GM23338 (cell line): ENCODE results near the gene LFNG. TPM values are rescaled to one million over a fixed set of nuclear protein-coding genes. Genes with fewer than 3 reads are reported as not detected.
"Not testable (repeated sequence)": the region's sequence is repeated elsewhere in the genome, so short reads cannot be mapped to it uniquely, and the experiment has no call there.

Source experiments
- ATAC-seq: fragments of 200-7000 bp; cut with Tn5 transposase; 3 replicates; pipeline ENCODE4 v1.9.1; 2020
- DNase-seq: peaks from one replicate; pipeline ENCODE4 v3.0.0-alpha.2; 2015; ENCODE audit warnings: low spot score
- H2AFZ ChIP-seq: fragments of 200-600 bp; sonication (generic); 2 replicates; pipeline ENCODE4 v1.8.0; 2016; ENCODE audit warnings: antibody characterized with exemption, mild to moderate bottlenecking, moderate library complexity
- H3F3A ChIP-seq: fragments of 200-600 bp; sonication (generic); replicated peaks from 2 replicates; pipeline ENCODE4 v1.8.0; 2017; ENCODE audit warnings: antibody characterized with exemption, mixed run types, low read depth
- H3K27ac ChIP-seq: fragments of 200-600 bp; sonication (generic); 2 replicates; pipeline ENCODE4 v1.6.1; 2016; ENCODE audit warnings: low read depth
- H3K27me3 ChIP-seq: fragments of 200-600 bp; sonication (generic); 2 replicates; pipeline ENCODE4 v1.8.0; 2016; ENCODE audit warnings: mild to moderate bottlenecking, mixed run types, moderate library complexity; ENCODE audit not compliant: insufficient read depth
- H3K36me3 ChIP-seq: fragments of 200-600 bp; sonication (generic); 2 replicates; pipeline ENCODE4 v1.8.0; 2016; ENCODE audit warnings: mild to moderate bottlenecking; ENCODE audit not compliant: insufficient read depth
- H3K4me1 ChIP-seq: fragments of 200-600 bp; sonication (generic); 2 replicates; pipeline ENCODE4 v1.8.0; 2016; ENCODE audit warnings: mild to moderate bottlenecking, moderate library complexity; ENCODE audit not compliant: insufficient read depth
- H3K4me2 ChIP-seq: fragments of 200-600 bp; sonication (generic); 2 replicates; pipeline ENCODE4 v1.7.1; 2017; ENCODE audit warnings: mixed run types
- H3K4me3 ChIP-seq: fragments of 200-600 bp; sonication (generic); 2 replicates; pipeline ENCODE4 v1.6.1; 2016; ENCODE audit warnings: mixed run types
- H3K79me2 ChIP-seq: fragments of 200-600 bp; sonication (generic); replicated peaks from 2 replicates; pipeline ENCODE4 v1.8.0; 2017; ENCODE audit warnings: mild to moderate bottlenecking; ENCODE audit not compliant: insufficient read depth
- H3K9me2 ChIP-seq: fragments of 200-600 bp; sonication (generic); 2 replicates; pipeline ENCODE4 v1.8.0; 2017; ENCODE audit not compliant: insufficient read depth
- H4K20me1 ChIP-seq: fragments of 200-600 bp; sonication (generic); replicated peaks from 2 replicates; pipeline ENCODE4 v1.8.0; 2017; ENCODE audit warnings: mild to moderate bottlenecking; ENCODE audit not compliant: insufficient read depth
- H3K27ac Mint-ChIP-seq: 2 replicates; pipeline ENCODE4 v1.8.0; 2020; ENCODE audit warnings: inconsistent platforms, mild to moderate bottlenecking, moderate library complexity, mixed read lengths
- H3K27me3 Mint-ChIP-seq: 3 replicates; pipeline ENCODE4 v1.8.0; 2022; ENCODE audit warnings: low read depth, mild to moderate bottlenecking, moderate library complexity, mixed read lengths, inconsistent platforms; ENCODE audit not compliant: insufficient read depth, poor library complexity
- H3K36me3 Mint-ChIP-seq: 3 replicates; pipeline ENCODE4 v1.8.0; 2021; ENCODE audit warnings: low read depth, mild to moderate bottlenecking, inconsistent platforms, moderate library complexity, mixed read lengths
- H3K4me1 Mint-ChIP-seq: 3 replicates; pipeline ENCODE4 v1.8.0; 2020; ENCODE audit warnings: mild to moderate bottlenecking, inconsistent platforms, mixed read lengths
- H3K4me3 Mint-ChIP-seq: 3 replicates; pipeline ENCODE4 v1.8.0; 2021; ENCODE audit warnings: moderate library complexity, mild to moderate bottlenecking, inconsistent platforms, mixed read lengths
- H3K9me3 Mint-ChIP-seq: 3 replicates; pipeline ENCODE4 v1.8.0; 2020; ENCODE audit warnings: moderate library complexity, mild to moderate bottlenecking, inconsistent platforms, mixed read lengths
- POLR2AphosphoS5 ChIP-seq: IDR thresholded peaks from 2 replicates; pipeline ENCODE4 v1.6.1; 2016; ENCODE audit warnings: antibody characterized with exemption, low read depth
- polyA plus RNA-seq: library from polyadenylated mRNA; unstranded; fragments of >200 nt; fragmentation: Nextera tagmentation; extraction: Ambion mirVana; gene quantifications from 2 replicates; pipeline ENCODE4 v1.2.1, GENCODE V29; 2016
- total RNA-seq: library from RNA; depleted of rRNA; stranded (reverse); fragments of >200 nt; shearing (Covaris generic); gene quantifications from 2 replicates; pipeline ENCODE4 v1.2.3, GENCODE V29; 2014

The LFNG gene
- total and polyA plus RNA-seq, 2 experiments from 2014 or later = 1.7 to 35.4 TPM

GRCh38 chr7:2530994-2531795 lies 11.6 kb downstream of the LFNG start:
- H3K4me3 Mint-ChIP-seq, H3K27me3 ChIP-seq, H3K36me3 Mint-ChIP-seq, H3K79me2 ChIP-seq, H3K27me3 Mint-ChIP-seq, H3K36me3 ChIP-seq, H2AFZ ChIP-seq, H3K9me3 Mint-ChIP-seq, H3K4me2 ChIP-seq, H3K4me3 ChIP-seq, H3F3A ChIP-seq, H4K20me1 ChIP-seq, H3K9me2 ChIP-seq: not testable (repeated sequence)
- TF ChIP-seq POLR2AphosphoS5 = peak; percentile 35
- peaks cover 11% of the 10 kb centered on the region; the same call in 1 of the 2 replicates for H3K4me1 ChIP-seq
- Mint-ChIP-seq H3K27ac (0 out of 2 replicates have a peak overlapping the region, but pooled peaks have one; percentile 52), H3K4me1 (peaks cover 15% of the 10 kb centered on the region)
- DNase-seq (peak; percentile 16), ATAC-seq (peak; percentile 18)
- 0 out of 2 replicates have a peak overlapping the region, but pooled peaks have one; percentile 66 for H3K27ac ChIP-seq

- peaks cover 11% of the 10 kb centered on the region; the same call in 1 of the 2 replicates for H3K4me1 ChIP-seq
- H3K9me3 Mint-ChIP-seq, H3K4me2 ChIP-seq, H3K27me3 Mint-ChIP-seq, H3K4me3 Mint-ChIP-seq, H3K9me2 ChIP-seq, H4K20me1 ChIP-seq, H3K4me3 ChIP-seq, H3K36me3 Mint-ChIP-seq, H3K27ac Mint-ChIP-seq, H3K27me3 ChIP-seq, H3F3A ChIP-seq, H3K27ac ChIP-seq, H2AFZ ChIP-seq, H3K36me3 ChIP-seq, DNase-seq, H3K79me2 ChIP-seq: not testable (repeated sequence)
- H3K4me1 Mint-ChIP-seq = peaks cover 15% of the 10 kb centered on the region
- peak; percentile 14; the same call in 2 of the 3 replicates for ATAC-seq
Measured at GRCh38 chr7:2531796-2532110, 12.2 kb downstream of the LFNG start.

GRCh38 chr7:2532199-2532772 lies 12.7 kb downstream of the LFNG start:
- H3K36me3 ChIP-seq, H3K9me3 Mint-ChIP-seq, H3K27ac Mint-ChIP-seq, H3K4me3 Mint-ChIP-seq, DNase-seq, H2AFZ ChIP-seq, H4K20me1 ChIP-seq, H3K9me2 ChIP-seq, H3F3A ChIP-seq, H3K27ac ChIP-seq, H3K27me3 ChIP-seq, H3K79me2 ChIP-seq, H3K27me3 Mint-ChIP-seq, H3K4me2 ChIP-seq, H3K36me3 Mint-ChIP-seq, ATAC-seq, H3K4me3 ChIP-seq: not testable (repeated sequence)
- peaks cover 15% of the 10 kb centered on the region for H3K4me1 Mint-ChIP-seq
- H3K4me1 ChIP-seq = peaks cover 11% of the 10 kb centered on the region; the same call in 1 of the 2 replicates

GRCh38 chr7:2532816-2533215 lies 13.2 kb downstream of the LFNG start:
- not testable (repeated sequence) for H3K79me2 ChIP-seq, H3K27ac Mint-ChIP-seq, H3K27me3 Mint-ChIP-seq, H3K9me2 ChIP-seq, H3K36me3 Mint-ChIP-seq, H3F3A ChIP-seq, H3K4me3 ChIP-seq, H2AFZ ChIP-seq, H3K27ac ChIP-seq, H3K4me2 ChIP-seq, H3K9me3 Mint-ChIP-seq, H4K20me1 ChIP-seq, H3K36me3 ChIP-seq, DNase-seq, ATAC-seq, H3K4me3 Mint-ChIP-seq, H3K27me3 ChIP-seq
- H3K4me1 ChIP-seq = peaks cover 11% of the 10 kb centered on the region; the same call in 1 of the 2 replicates
- peaks cover 12% of the 10 kb centered on the region for H3K4me1 Mint-ChIP-seq

- H2AFZ ChIP-seq, DNase-seq, H3K27me3 Mint-ChIP-seq, H3K4me3 Mint-ChIP-seq, H3K9me3 Mint-ChIP-seq, H3K27ac ChIP-seq, H3K79me2 ChIP-seq, H3K4me2 ChIP-seq, H3K9me2 ChIP-seq, H3K27ac Mint-ChIP-seq, H3K4me3 ChIP-seq, H3K4me1 ChIP-seq, H3K36me3 ChIP-seq, H3K4me1 Mint-ChIP-seq, ATAC-seq, H3K27me3 ChIP-seq, H4K20me1 ChIP-seq, H3K36me3 Mint-ChIP-seq, H3F3A ChIP-seq: not testable (repeated sequence)
Measured at GRCh38 chr7:2533566-2533965, 14.0 kb downstream of the LFNG start.

GRCh38 chr7:2534214-2534613 lies 14.6 kb downstream of the LFNG start:
- not testable (repeated sequence) for H3K27ac Mint-ChIP-seq, H3F3A ChIP-seq, H3K4me3 ChIP-seq, H3K27me3 ChIP-seq, H3K4me1 ChIP-seq, H3K27ac ChIP-seq, H4K20me1 ChIP-seq, ATAC-seq, H3K27me3 Mint-ChIP-seq, H3K9me2 ChIP-seq, H2AFZ ChIP-seq, H3K4me3 Mint-ChIP-seq, H3K79me2 ChIP-seq, H3K36me3 ChIP-seq, DNase-seq, H3K4me1 Mint-ChIP-seq, H3K4me2 ChIP-seq, H3K9me3 Mint-ChIP-seq
- peaks cover 12% of the 10 kb centered on the region; the same call in 2 of the 3 replicates for H3K36me3 Mint-ChIP-seq
